ENCODE data around the gene ADAMTS2. TPM values are rescaled to one million over a fixed set of nuclear protein-coding genes. Genes with fewer than 3 reads are reported as not detected.

Gene ADAMTS2
- total and polyA plus RNA-seq, 2 donors (not counting 3 experiments of a cell fraction or from before 2014, with no cell fraction given), result not detected

DNA sequence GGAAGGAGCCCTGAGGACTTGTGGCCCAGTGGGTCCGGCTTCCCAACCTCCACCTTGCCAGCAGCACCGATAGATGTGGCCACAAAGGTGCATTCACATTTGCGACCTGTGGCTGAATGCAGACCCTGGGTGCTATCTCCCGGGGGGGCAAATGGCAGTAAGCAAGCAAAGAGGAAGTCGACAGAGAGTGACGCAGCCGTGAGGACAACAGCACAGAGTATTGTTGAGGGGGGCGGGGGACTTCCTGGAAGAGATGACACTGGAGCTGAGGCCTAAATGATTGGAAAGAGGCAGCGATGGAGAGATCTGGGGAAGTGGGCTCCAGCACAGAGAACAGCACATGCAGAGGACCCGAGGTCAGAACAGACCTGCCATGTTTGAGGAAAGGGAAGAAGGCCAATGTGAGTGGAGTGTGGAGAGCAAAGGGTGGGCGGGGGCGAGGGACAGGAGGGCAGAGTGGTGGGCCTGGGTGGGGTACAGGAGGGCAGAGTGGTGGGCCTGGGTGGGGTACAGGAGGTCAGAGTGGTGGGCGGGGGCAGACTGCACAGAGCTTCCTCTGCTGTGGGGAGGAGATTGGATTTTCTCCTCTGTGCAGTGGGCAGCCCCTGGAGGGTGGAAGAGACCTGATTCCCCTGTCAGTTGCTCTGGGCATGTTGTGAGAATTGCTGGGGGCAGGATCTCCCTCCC, 42.6 kb downstream of the ADAMTS2 start:
- peaks cover 2% of the 10 kb centered on the region for H3K9me3 ChIP-seq (replicated peaks; ENCODE audit: control insufficient read depth, insufficient read depth, low read length)
- H3K4me1 ChIP-seq (ENCODE audit: control insufficient read depth, extremely low read depth, insufficient read depth, low read length), result no peaks in the 10 kb centered on the region
- no peaks in the 10 kb centered on the region for H3K79me2 ChIP-seq (ENCODE audit: control insufficient read depth, insufficient read depth, low read length)
- H3K27me3 ChIP-seq (ENCODE audit: control insufficient read depth in 2 of 2, insufficient read depth in 2 of 2, low read length in 2 of 2), result no peaks in the 10 kb centered on the region
- no peak overlapping the region for H3K27ac ChIP-seq (ENCODE audit: insufficient read depth, low read depth, low read length)
- no peak overlapping the region for H2AFZ ChIP-seq (ENCODE audit: low read depth, low read length)
- TF ChIP-seq EZH2 (IDR thresholded peaks at IDR 0.05; ENCODE audit: borderline replicate concordance, low read depth, low read length, severe bottlenecking), result no peak
- FAIRE-seq, result no peak
- H3K9ac ChIP-seq (replicated peaks; ENCODE audit: extremely low read depth, insufficient read depth, low read length), result no peak overlapping the region
- H3K9me1 ChIP-seq (replicated peaks; ENCODE audit: control insufficient read depth, extremely low read depth, insufficient read depth, low read length), result no peaks in the 10 kb centered on the region
- H4K20me1 ChIP-seq (replicated peaks; ENCODE audit: control insufficient read depth, extremely low read depth, insufficient read depth, low read length), result no peaks in the 10 kb centered on the region
- dilution Hi-C loops (cut with MboI; ENCODE audit: extremely low pct_ligation_motif_present, low sequenced_read_pairs), result no loop called here
- no TSS peak for BruUV-seq (replicated peaks)
- POLR2A ChIA-PET, result no interaction called here
- intact Hi-C loops (cut with micrococcal nuclease), result no loop called here
- no peaks in the 10 kb centered on the region for H3K36me3 ChIP-seq (ENCODE audit: control insufficient read depth in 2 of 2, extremely low read depth in 1 of 2, insufficient read depth in 2 of 2, low read length in 2 of 2)
- DNase-seq (ENCODE audit: low read depth, low spot score), result no peak
- no peak overlapping the region for H3K4me3 ChIP-seq (replicated peaks in 1 of 3; ENCODE audit: insufficient read depth in 1 of 3, low read depth in 1 of 3, low read length in 3 of 3)
- no peak overlapping the region for H3K4me2 ChIP-seq (ENCODE audit: insufficient read depth, low read length)
- CTCF ChIA-PET, result no interaction called here

DNA sequence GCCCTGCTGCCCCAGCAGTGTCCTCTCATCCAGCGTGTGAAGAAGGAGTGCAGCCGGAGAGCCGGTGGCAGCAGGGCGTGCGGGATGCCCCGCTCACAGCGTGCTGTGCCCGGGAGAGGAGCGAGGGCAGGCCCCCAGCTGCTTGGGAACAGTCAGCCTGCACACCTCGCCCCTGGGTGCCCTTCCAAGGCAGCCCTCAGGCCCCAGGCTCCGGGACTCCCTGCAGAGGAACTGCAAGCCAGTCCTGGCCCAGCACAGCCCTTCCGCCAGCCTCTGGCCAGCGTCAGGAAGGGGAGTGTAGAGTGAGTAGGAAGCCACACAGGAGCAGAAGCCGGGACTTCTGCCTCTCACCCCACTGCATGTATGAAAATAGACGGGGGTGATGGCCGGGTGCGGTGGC, 43.5 kb downstream of the ADAMTS2 start:
- no peak for DNase-seq (ENCODE audit: low read depth, low spot score)
- ChIA-PET CTCF (no interaction called here), POLR2A (no interaction called here)
- H3K9ac ChIP-seq (replicated peaks; ENCODE audit: extremely low read depth, insufficient read depth, low read length), result no peak overlapping the region
- H2AFZ ChIP-seq (ENCODE audit: low read depth, low read length), result no peak overlapping the region
- FAIRE-seq, result no peak
- no peaks in the 10 kb centered on the region for H3K4me1 ChIP-seq (ENCODE audit: control insufficient read depth, extremely low read depth, insufficient read depth, low read length)
- H3K36me3 ChIP-seq (ENCODE audit: control insufficient read depth in 2 of 2, extremely low read depth in 1 of 2, insufficient read depth in 2 of 2, low read length in 2 of 2), result no peaks in the 10 kb centered on the region
- intact Hi-C loops (cut with micrococcal nuclease), result no loop called here
- H3K27me3 ChIP-seq (ENCODE audit: control insufficient read depth in 2 of 2, insufficient read depth in 2 of 2, low read length in 2 of 2), result no peaks in the 10 kb centered on the region
- dilution Hi-C loops (cut with MboI; ENCODE audit: extremely low pct_ligation_motif_present, low sequenced_read_pairs), result no loop called here
- H4K20me1 ChIP-seq (replicated peaks; ENCODE audit: control insufficient read depth, extremely low read depth, insufficient read depth, low read length), result no peaks in the 10 kb centered on the region
- no peak overlapping the region for H3K4me2 ChIP-seq (ENCODE audit: insufficient read depth, low read length)
- H3K9me3 ChIP-seq (replicated peaks; ENCODE audit: control insufficient read depth, insufficient read depth, low read length), result peaks cover 2% of the 10 kb centered on the region
- H3K9me1 ChIP-seq (replicated peaks; ENCODE audit: control insufficient read depth, extremely low read depth, insufficient read depth, low read length), result no peaks in the 10 kb centered on the region
- no TSS peak for BruUV-seq (replicated peaks)
- H3K27ac ChIP-seq (ENCODE audit: insufficient read depth, low read depth, low read length), result no peak overlapping the region
- H3K79me2 ChIP-seq (ENCODE audit: control insufficient read depth, insufficient read depth, low read length), result no peaks in the 10 kb centered on the region
- H3K4me3 ChIP-seq (replicated peaks in 1 of 3; ENCODE audit: insufficient read depth in 1 of 3, low read depth in 1 of 3, low read length in 3 of 3), result no peak overlapping the region
- TF ChIP-seq POLR2A (IDR thresholded peaks at IDR 0.05; ENCODE audit: low read depth, low read length) (no peak), MYC (IDR thresholded peaks at IDR 0.05; ENCODE audit: low read depth, low read length) (no peak), JUN (IDR thresholded peaks at IDR 0.05; ENCODE audit: borderline replicate concordance, insufficient read depth, insufficient read length, low read depth) (no peak), GATA2 (IDR thresholded peaks at IDR 0.05; ENCODE audit: insufficient read depth, insufficient read length, low read depth, low read length) (no peak), EZH2 (IDR thresholded peaks at IDR 0.05; ENCODE audit: borderline replicate concordance, low read depth, low read length, severe bottlenecking) (no peak), MAX (IDR thresholded peaks at IDR 0.05; ENCODE audit: insufficient read depth, insufficient read length) (no peak), FOS (IDR thresholded peaks at IDR 0.05; ENCODE audit: borderline replicate concordance, insufficient read depth, low read length) (no peak), POLR2AphosphoS5 (IDR thresholded peaks at IDR 0.05; ENCODE audit: insufficient read depth, low read depth, low read length) (no peak)
- TF ChIP-seq, protein P1, sequence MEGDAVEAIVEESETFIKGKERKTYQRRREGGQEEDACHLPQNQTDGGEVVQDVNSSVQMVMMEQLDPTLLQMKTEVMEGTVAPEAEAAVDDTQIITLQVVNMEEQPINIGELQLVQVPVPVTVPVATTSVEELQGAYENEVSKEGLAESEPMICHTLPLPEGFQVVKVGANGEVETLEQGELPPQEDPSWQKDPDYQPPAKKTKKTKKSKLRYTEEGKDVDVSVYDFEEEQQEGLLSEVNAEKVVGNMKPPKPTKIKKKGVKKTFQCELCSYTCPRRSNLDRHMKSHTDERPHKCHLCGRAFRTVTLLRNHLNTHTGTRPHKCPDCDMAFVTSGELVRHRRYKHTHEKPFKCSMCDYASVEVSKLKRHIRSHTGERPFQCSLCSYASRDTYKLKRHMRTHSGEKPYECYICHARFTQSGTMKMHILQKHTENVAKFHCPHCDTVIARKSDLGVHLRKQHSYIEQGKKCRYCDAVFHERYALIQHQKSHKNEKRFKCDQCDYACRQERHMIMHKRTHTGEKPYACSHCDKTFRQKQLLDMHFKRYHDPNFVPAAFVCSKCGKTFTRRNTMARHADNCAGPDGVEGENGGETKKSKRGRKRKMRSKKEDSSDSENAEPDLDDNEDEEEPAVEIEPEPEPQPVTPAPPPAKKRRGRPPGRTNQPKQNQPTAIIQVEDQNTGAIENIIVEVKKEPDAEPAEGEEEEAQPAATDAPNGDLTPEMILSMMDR (IDR thresholded peaks at IDR 0.05; ENCODE audit: extremely low read depth in 1 of 2, insufficient read depth in 1 of 2, low read depth in 1 of 2, low read length in 2 of 2), result no peak
